GM12878 (cell line): ENCODE data around the gene PIGZ. TPM values are rescaled to one million over a fixed set of nuclear protein-coding genes. Genes with fewer than 3 reads are reported as not detected.

ENCODE experiments used
- BMI1 ChIP-seq: fragments of 450-650 bp; IDR thresholded peaks from 2 replicates; pipeline ENCODE4 v1.6.1; 2016; ENCODE audit warnings: mild to moderate bottlenecking, moderate library complexity, borderline replicate concordance
- ETV6 ChIP-seq, 2 experiments: fragments of 450-650 bp in 1 of 2; IDR thresholded peaks in 1 of 2; conservative IDR thresholded peaks in 1 of 2; 2 replicates each; pipeline ENCODE4 v1.6.1; 2014; ENCODE audit warnings: antibody characterized with exemption in 1 of 2, borderline replicate concordance in 1 of 2, low read depth in 1 of 2, mild to moderate bottlenecking in 1 of 2, moderate library complexity in 1 of 2
- IKZF2 ChIP-seq, 2 experiments: fragments of 450-650 bp; IDR thresholded peaks; 2 replicates each; pipeline ENCODE4 v1.6.1; 2017; ENCODE audit warnings: mild to moderate bottlenecking in 2 of 2, moderate library complexity in 2 of 2
- NFYB ChIP-seq: IDR thresholded peaks from 2 replicates; pipeline ENCODE4 v1.6.1; 2011; ENCODE audit warnings: low read depth, mild to moderate bottlenecking, low read length, improper control_type of control experiment, moderate library complexity; ENCODE audit not compliant: insufficient read depth
- PKNOX1 ChIP-seq: fragments of 450-650 bp; IDR thresholded peaks from 2 replicates; pipeline ENCODE4 v1.6.1; 2016; ENCODE audit warnings: mild to moderate bottlenecking
- PRDM15 ChIP-seq: fragments of 450-650 bp; formaldehyde crosslinking; IDR thresholded peaks from 2 replicates; pipeline ENCODE4 v1.4.0; 2020; ENCODE audit warnings: mild to moderate bottlenecking, moderate library complexity
- RAD51 ChIP-seq: fragments of 450-650 bp; IDR thresholded peaks from 2 replicates; pipeline ENCODE4 v1.6.1; 2016; ENCODE audit warnings: moderate library complexity, mild to moderate bottlenecking, inconsistent platforms
- RBBP5 ChIP-seq: fragments of 200-600 bp; sonication (generic); conservative IDR thresholded peaks from 2 replicates; pipeline ENCODE4 v1.6.1; 2016
- TCF12 ChIP-seq: IDR thresholded peaks from 2 replicates; pipeline ENCODE4 v1.6.1; 2011; ENCODE audit warnings: low read depth, mild to moderate bottlenecking, low read length
- ZNF217 ChIP-seq: fragments of 450-650 bp; IDR thresholded peaks from 2 replicates; pipeline ENCODE4 v1.6.1; 2017; ENCODE audit warnings: antibody characterized with exemption, mild to moderate bottlenecking
- ZNF592 ChIP-seq: fragments of 450-650 bp; IDR thresholded peaks from 2 replicates; pipeline ENCODE4 v1.6.1; 2017; ENCODE audit warnings: mild to moderate bottlenecking, moderate library complexity
- polyA plus RNA-seq, 11 experiments: library from polyadenylated mRNA; depleted of rRNA in 4 of 11; unstranded in 6 of 11; stranded (reverse) in 5 of 11; fragments of >200 nt; fragmentation: Nextera tagmentation in 4 of 11; fragmentation: Illumina TruSeq in 1 of 11; extraction: Ambion mirVana in 4 of 11; extraction: Trizol in 1 of 11; gene quantifications; 1 replicate in 1 of 11; 2 replicates in 10 of 11; pipeline versions ENCODE4 v1.2.1 to v1.2.3, GENCODE V29; 2011 to 2016; ENCODE audit warnings: inconsistent platforms in 2 of 11, missing spikeins in 2 of 11, low read depth in 1 of 11
- total RNA-seq, 4 experiments: library from RNA; depleted of rRNA in 3 of 4; stranded (reverse); fragments of >200 nt in 3 of 4; fragmentation: Illumina TruSeq in 1 of 4; extraction: Trizol in 1 of 4; gene quantifications; 2 replicates each; pipeline versions ENCODE4 v1.2.1 to v1.2.3, GENCODE V29; 2013 to 2021
- TF ChIP-seq, protein P1 (sequence below): fragments of 450-650 bp; IDR thresholded peaks from 2 replicates; pipeline ENCODE4 v1.6.1; 2016; ENCODE audit warnings: mild to moderate bottlenecking, moderate library complexity, borderline replicate concordance
- TF ChIP-seq, protein P2 (sequence below): fragments of 150-350 bp; IDR thresholded peaks from 2 replicates; pipeline ENCODE4 v1.6.1; 2014; ENCODE audit warnings: mild to moderate bottlenecking, low read depth, low read length

PIGZ gene
- total and polyA plus RNA-seq, 10 of the 15 experiments (the other 5 are each of a cell fraction or from before 2014, with no cell fraction given), result 0.06 to 1.2 (median 0.64) TPM

DNA sequence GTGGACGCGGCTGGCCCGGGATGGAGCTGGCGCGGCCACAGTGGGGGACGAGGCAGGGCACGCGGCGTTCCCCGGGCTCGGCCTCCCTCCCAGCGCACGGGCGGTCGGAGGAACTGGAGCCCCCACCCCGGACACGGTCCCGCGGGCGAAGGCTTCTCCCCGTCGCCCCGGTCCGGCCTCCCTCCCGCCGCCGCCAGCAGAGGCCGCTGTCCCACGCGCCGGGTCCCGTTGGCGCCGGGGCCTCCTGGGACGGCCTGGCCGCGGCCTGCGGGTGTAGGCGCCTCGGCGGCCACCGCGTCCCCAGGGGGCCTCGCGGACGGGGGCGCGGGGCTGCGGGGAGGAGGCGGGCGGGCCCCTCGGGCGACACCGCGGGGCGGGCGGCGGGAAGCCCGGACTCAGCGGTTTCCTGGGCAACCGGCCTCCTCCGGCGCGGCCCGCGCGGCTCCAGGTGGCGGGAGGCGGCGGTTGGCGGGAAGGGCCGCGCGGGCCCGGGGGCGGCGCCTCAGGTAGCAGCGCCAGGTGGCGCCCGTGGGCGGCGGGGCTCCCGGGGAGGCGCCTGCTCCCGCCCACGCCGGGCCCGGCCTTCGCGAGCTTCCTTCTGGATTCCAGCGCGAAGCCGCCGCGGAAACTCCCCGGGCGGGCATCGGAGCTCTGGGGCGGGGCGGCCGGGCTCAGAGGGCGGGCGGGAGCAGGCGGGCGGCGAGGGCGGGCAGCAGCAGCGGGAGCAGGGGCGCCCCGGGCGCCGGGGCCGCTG, 34.2 kb upstream of the PIGZ start (continued):
- TF ChIP-seq, protein P1, sequence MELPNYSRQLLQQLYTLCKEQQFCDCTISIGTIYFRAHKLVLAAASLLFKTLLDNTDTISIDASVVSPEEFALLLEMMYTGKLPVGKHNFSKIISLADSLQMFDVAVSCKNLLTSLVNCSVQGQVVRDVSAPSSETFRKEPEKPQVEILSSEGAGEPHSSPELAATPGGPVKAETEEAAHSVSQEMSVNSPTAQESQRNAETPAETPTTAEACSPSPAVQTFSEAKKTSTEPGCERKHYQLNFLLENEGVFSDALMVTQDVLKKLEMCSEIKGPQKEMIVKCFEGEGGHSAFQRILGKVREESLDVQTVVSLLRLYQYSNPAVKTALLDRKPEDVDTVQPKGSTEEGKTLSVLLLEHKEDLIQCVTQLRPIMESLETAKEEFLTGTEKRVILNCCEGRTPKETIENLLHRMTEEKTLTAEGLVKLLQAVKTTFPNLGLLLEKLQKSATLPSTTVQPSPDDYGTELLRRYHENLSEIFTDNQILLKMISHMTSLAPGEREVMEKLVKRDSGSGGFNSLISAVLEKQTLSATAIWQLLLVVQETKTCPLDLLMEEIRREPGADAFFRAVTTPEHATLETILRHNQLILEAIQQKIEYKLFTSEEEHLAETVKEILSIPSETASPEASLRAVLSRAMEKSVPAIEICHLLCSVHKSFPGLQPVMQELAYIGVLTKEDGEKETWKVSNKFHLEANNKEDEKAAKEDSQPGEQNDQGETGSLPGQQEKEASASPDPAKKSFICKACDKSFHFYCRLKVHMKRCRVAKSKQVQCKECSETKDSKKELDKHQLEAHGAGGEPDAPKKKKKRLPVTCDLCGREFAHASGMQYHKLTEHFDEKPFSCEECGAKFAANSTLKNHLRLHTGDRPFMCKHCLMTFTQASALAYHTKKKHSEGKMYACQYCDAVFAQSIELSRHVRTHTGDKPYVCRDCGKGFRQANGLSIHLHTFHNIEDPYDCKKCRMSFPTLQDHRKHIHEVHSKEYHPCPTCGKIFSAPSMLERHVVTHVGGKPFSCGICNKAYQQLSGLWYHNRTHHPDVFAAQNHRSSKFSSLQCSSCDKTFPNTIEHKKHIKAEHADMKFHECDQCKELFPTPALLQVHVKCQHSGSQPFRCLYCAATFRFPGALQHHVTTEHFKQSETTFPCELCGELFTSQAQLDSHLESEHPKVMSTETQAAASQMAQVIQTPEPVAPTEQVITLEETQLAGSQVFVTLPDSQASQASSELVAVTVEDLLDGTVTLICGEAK, result no peak
- TF ChIP-seq ETV6 (conservative IDR thresholded peaks at IDR 0.05 in 1 of 2, IDR thresholded peaks at IDR 0.05 in 1 of 2; ENCODE audit: borderline replicate concordance in 1 of 2, low read depth in 1 of 2) (no peak), ZNF217 (0 out of 2 replicates have a peak, but pooled peaks have one; percentile 74), PKNOX1 (no peak), ZNF592 (peak; percentile 70; the same call in 1 of the 2 replicates), NFYB (no peak), RBBP5 (no peak), RAD51 (no peak), IKZF2 (IDR thresholded peaks at IDR 0.05) (no peak), TCF12 (peak; percentile 84), PRDM15 (CRISPR knock-in tag) (no peak), BMI1 (no peak)
- TF ChIP-seq, protein P2, sequence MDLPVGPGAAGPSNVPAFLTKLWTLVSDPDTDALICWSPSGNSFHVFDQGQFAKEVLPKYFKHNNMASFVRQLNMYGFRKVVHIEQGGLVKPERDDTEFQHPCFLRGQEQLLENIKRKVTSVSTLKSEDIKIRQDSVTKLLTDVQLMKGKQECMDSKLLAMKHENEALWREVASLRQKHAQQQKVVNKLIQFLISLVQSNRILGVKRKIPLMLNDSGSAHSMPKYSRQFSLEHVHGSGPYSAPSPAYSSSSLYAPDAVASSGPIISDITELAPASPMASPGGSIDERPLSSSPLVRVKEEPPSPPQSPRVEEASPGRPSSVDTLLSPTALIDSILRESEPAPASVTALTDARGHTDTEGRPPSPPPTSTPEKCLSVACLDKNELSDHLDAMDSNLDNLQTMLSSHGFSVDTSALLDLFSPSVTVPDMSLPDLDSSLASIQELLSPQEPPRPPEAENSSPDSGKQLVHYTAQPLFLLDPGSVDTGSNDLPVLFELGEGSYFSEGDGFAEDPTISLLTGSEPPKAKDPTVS, result no peak
